ENCODE measurements around the gene SMAD3.

- TF ChIP-seq CTCF (IDR thresholded peaks at IDR 0.05; ENCODE audit: poor library complexity, severe bottlenecking), result no peak
- TF ChIP-seq POLR2AphosphoS5 (IDR thresholded peaks at IDR 0.05), result no peak
- no peak for TF ChIP-seq EZH2 (IDR thresholded peaks at IDR 0.05; ENCODE audit: borderline replicate concordance, insufficient read depth, low read length, poor library complexity, severe bottlenecking)
- TF ChIP-seq RAD21 (conservative IDR thresholded peaks at IDR 0.05), result no peak
- TF ChIP-seq EP300 (conservative IDR thresholded peaks at IDR 0.05; ENCODE audit: poor library complexity, severe bottlenecking), result no peak
- TF ChIP-seq MXI1 (conservative IDR thresholded peaks at IDR 0.05; ENCODE audit: poor library complexity, severe bottlenecking), result no peak
- no peak for TF ChIP-seq REST (IDR thresholded peaks at IDR 0.05; ENCODE audit: borderline replicate concordance)
- no peak for TF ChIP-seq SMC3 (conservative IDR thresholded peaks at IDR 0.05; ENCODE audit: poor library complexity)
- no peak for TF ChIP-seq TAF1 (IDR thresholded peaks at IDR 0.05; ENCODE audit: low read depth)
Observed at GRCh38 chr15:67142767-67143100, 77.3 kb downstream of the SMAD3 start.

Data from neural cell (in vitro differentiated cells).